SU-DHL-6 (cell line): ENCODE results near the gene GNPDA2.

Source experiments
- H2AFZ ChIP-seq: fragments of 200-600 bp; sonication (generic); 2 replicates; pipeline ENCODE4 v1.6.1; 2014; ENCODE audit warnings: low read depth, mild to moderate bottlenecking, moderate library complexity, mixed read lengths, antibody characterized with exemption, low read length; ENCODE audit not compliant: severe bottlenecking
- H3F3A ChIP-seq: fragments of 200-600 bp; shearing (Covaris generic); 2 replicates; pipeline ENCODE4 v1.6.0; 2016; ENCODE audit warnings: antibody characterized with exemption, mild to moderate bottlenecking; ENCODE audit not compliant: insufficient read depth
- H3K27ac ChIP-seq: fragments of 200-600 bp; sonication (generic); 2 replicates; pipeline ENCODE4 v1.5.1; 2016; ENCODE audit warnings: low read depth, mild to moderate bottlenecking, low read length, moderate library complexity, mixed read lengths
- H3K27me3 ChIP-seq: fragments of 200-600 bp; sonication (generic), shearing (Covaris generic); 2 replicates; pipeline ENCODE4 v1.6.0; 2014; ENCODE audit warnings: mild to moderate bottlenecking, low read length
- H3K36me3 ChIP-seq: fragments of 200-600 bp; sonication (generic); 2 replicates; pipeline ENCODE4 v1.6.1; 2014; ENCODE audit warnings: mild to moderate bottlenecking, low read length, mixed read lengths
- H3K4me2 ChIP-seq: fragments of 300-600, 200-600 bp; shearing (Covaris generic), sonication (generic); 2 replicates; pipeline ENCODE4 v1.6.0; 2014; ENCODE audit warnings: low read length, low read depth, mild to moderate bottlenecking; ENCODE audit not compliant: poor library complexity, severe bottlenecking
- H3K4me3 ChIP-seq: fragments of 200-600 bp; sonication (generic); 2 replicates; pipeline ENCODE4 v1.5.1; 2014; ENCODE audit warnings: antibody characterized with exemption, low read length, mild to moderate bottlenecking, mixed read lengths; ENCODE audit not compliant: insufficient read depth, poor library complexity, severe bottlenecking
- H3K79me2 ChIP-seq: fragments of 200-600 bp; sonication (generic); 2 replicates; pipeline ENCODE4 v1.6.1; 2014; ENCODE audit warnings: mild to moderate bottlenecking, low read length, moderate library complexity; ENCODE audit not compliant: insufficient read depth
- H3K9ac ChIP-seq: fragments of 200-600 bp; sonication (generic); 2 replicates; pipeline ENCODE4 v1.7.0; 2014; ENCODE audit warnings: mild to moderate bottlenecking, low read length
- H3K9me2 ChIP-seq: fragments of 200-600 bp; sonication (generic); replicated peaks from 2 replicates; pipeline ENCODE4 v1.6.1; 2014; ENCODE audit warnings: low read length; ENCODE audit not compliant: insufficient read depth
- H3K9me3 ChIP-seq: fragments of 200-600 bp; sonication (generic); 2 replicates; pipeline ENCODE4 v1.6.1; 2014; ENCODE audit warnings: low read length, mixed read lengths; ENCODE audit not compliant: insufficient read depth
- H4K20me1 ChIP-seq: fragments of 200-600 bp; sonication (generic); 2 replicates; pipeline ENCODE4 v1.6.1; 2014; ENCODE audit warnings: low read depth, mild to moderate bottlenecking, antibody characterized with exemption, low read length, moderate library complexity, mixed read lengths
- EZH2phosphoT487 ChIP-seq: fragments of 200-600 bp; sonication (generic), shearing (Covaris generic); conservative IDR thresholded peaks from 2 replicates; pipeline ENCODE4 v1.6.1; 2018; ENCODE audit warnings: mild to moderate bottlenecking, antibody characterized with exemption, low read length, moderate library complexity, mixed read lengths
- TF ChIP-seq, protein P1 (sequence below): fragments of 200-600 bp; sonication (generic); IDR thresholded peaks from one replicate; pipeline ENCODE4 v1.5.1; 2017; ENCODE audit warnings: antibody characterized with exemption, mild to moderate bottlenecking, low read length, moderate library complexity; ENCODE audit not compliant: insufficient read depth, poor library complexity, severe bottlenecking

The GNPDA2 gene

GRCh38 chr4:44701037-44701436 lies 25.3 kb downstream of the GNPDA2 start:
- H3K36me3 ChIP-seq: peaks cover 64% of the 10 kb centered on the region
- no peak for TF ChIP-seq EZH2phosphoT487
- TF ChIP-seq, protein P1, sequence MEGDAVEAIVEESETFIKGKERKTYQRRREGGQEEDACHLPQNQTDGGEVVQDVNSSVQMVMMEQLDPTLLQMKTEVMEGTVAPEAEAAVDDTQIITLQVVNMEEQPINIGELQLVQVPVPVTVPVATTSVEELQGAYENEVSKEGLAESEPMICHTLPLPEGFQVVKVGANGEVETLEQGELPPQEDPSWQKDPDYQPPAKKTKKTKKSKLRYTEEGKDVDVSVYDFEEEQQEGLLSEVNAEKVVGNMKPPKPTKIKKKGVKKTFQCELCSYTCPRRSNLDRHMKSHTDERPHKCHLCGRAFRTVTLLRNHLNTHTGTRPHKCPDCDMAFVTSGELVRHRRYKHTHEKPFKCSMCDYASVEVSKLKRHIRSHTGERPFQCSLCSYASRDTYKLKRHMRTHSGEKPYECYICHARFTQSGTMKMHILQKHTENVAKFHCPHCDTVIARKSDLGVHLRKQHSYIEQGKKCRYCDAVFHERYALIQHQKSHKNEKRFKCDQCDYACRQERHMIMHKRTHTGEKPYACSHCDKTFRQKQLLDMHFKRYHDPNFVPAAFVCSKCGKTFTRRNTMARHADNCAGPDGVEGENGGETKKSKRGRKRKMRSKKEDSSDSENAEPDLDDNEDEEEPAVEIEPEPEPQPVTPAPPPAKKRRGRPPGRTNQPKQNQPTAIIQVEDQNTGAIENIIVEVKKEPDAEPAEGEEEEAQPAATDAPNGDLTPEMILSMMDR: no peak

DNA sequence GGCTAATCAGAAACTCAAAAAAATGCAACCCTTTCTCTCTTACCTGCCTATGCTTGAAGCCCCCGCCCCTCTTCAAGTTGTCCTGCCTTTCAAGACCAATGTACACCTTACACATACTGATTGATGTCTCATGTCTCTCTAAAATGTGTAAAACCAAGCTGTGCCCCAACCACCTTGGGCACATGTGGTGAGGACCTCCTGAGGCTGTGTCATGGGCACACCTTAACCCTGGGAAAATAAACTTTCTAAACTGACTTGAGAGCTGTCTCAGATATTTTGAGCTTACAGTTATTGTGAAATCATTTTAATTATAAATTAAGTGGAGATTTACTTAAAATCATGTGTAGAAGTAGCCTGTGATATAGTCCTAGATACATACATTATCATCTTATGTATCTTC lies 25.9 kb downstream of the GNPDA2 start:
- Histone ChIP-seq H3K9me3 (no peaks in the 10 kb centered on the region), H3K36me3 (peaks cover 70% of the 10 kb centered on the region), H3K4me2 (no peak overlapping the region), H3K9ac (no peak overlapping the region), H3K27me3 (no peaks in the 10 kb centered on the region), H4K20me1 (0 out of 2 replicates have a peak, but pooled peaks cover 3% of the 10 kb centered on the region), H3K9me2 (no peaks in the 10 kb centered on the region), H3K4me3 (no peak overlapping the region), H3K27ac (no peak overlapping the region), H3F3A (peaks cover 6% of the 10 kb centered on the region; the same call in 1 of the 2 replicates), H2AFZ (no peak overlapping the region), H3K79me2 (0 out of 2 replicates have a peak, but pooled peaks cover 4% of the 10 kb centered on the region)
- TF ChIP-seq, protein P1: no peak
- TF ChIP-seq EZH2phosphoT487: no peak

More at GRCh38 chr4:44701037-44701436, 25.3 kb downstream of the GNPDA2 start:
- no peak overlapping the region for H3K9ac ChIP-seq
- no peak overlapping the region for H3K4me3 ChIP-seq
- 0 out of 2 replicates have a peak, but pooled peaks cover 4% of the 10 kb centered on the region for H3K79me2 ChIP-seq
- H3K27ac ChIP-seq: no peak overlapping the region
- H3K9me2 ChIP-seq: no peaks in the 10 kb centered on the region
- H3K9me3 ChIP-seq: no peaks in the 10 kb centered on the region
- no peak overlapping the region for H2AFZ ChIP-seq
- H3K4me2 ChIP-seq: no peak overlapping the region
- H4K20me1 ChIP-seq: 0 out of 2 replicates have a peak, but pooled peaks cover 3% of the 10 kb centered on the region
- H3F3A ChIP-seq: peaks cover 6% of the 10 kb centered on the region; the same call in 1 of the 2 replicates
- H3K27me3 ChIP-seq: no peaks in the 10 kb centered on the region

GRCh38 chr4:44684648-44685047 lies 41.7 kb downstream of the GNPDA2 start:
- Histone ChIP-seq H3K4me2 (no peak overlapping the region), H3K9ac (no peak overlapping the region), H3K79me2 (peaks cover 24% of the 10 kb centered on the region), H3K27ac (no peak overlapping the region), H3K9me2 (no peaks in the 10 kb centered on the region), H3K36me3 (peaks cover 68% of the 10 kb centered on the region), H3F3A (peaks cover 13% of the 10 kb centered on the region; the same call in 1 of the 2 replicates), H3K4me3 (no peak overlapping the region), H4K20me1 (peaks cover 3% of the 10 kb centered on the region; the same call in 1 of the 2 replicates), H3K9me3 (no peaks in the 10 kb centered on the region), H2AFZ (no peak overlapping the region), H3K27me3 (no peaks in the 10 kb centered on the region)
- no peak for TF ChIP-seq EZH2phosphoT487
- TF ChIP-seq, protein P1: no peak
